Measurements from ENCODE around the gene WRAP73. TPM values are rescaled to one million over a fixed set of nuclear protein-coding genes. Genes with fewer than 3 reads are reported as not detected.

The WRAP73 gene
- total RNA-seq, 1 donor from 2014 or later, result 47.7 TPM

DNA sequence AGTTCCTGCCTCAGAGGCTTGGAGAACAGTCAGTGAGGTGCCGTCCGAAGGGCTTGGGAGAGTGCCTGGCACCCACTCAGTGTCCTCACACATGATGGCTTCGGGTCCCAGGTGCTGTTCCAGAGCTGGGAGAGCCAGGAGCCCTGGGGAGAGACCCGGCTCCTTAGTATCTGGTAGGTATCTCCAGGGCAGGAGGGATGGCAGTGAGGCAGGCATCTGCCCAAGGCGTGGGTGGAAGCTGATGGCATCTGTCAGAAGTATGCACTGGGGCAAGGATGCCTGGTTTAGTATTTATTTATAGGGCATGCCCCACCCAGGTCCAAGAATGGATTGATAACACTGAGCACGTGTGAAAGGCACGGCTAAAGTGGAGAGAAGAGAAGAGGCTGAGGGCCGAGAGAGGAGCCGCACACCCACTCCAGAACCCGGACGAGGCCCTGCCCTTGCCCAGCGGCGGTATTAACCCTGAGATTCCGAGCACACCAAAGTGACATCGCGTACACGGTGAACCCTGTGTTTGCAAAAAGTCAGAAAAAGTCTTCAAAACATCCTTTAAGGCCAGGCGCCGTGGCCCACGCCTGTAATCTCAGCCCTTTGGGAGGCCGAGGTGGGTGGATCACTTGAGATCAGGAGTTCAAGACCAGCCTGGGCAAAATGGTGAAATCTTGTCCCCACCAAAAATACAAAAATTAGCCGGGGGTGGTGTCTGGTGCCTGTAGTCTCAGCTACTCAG is 4.8 kb upstream of the WRAP73 start:
- H3K4me3 Mint-ChIP-seq (ENCODE audit: unreplicated experiment), result no peak overlapping the region
- H3K27ac Mint-ChIP-seq (ENCODE audit: unreplicated experiment), result no peak overlapping the region
- TF ChIP-seq, protein P1, sequence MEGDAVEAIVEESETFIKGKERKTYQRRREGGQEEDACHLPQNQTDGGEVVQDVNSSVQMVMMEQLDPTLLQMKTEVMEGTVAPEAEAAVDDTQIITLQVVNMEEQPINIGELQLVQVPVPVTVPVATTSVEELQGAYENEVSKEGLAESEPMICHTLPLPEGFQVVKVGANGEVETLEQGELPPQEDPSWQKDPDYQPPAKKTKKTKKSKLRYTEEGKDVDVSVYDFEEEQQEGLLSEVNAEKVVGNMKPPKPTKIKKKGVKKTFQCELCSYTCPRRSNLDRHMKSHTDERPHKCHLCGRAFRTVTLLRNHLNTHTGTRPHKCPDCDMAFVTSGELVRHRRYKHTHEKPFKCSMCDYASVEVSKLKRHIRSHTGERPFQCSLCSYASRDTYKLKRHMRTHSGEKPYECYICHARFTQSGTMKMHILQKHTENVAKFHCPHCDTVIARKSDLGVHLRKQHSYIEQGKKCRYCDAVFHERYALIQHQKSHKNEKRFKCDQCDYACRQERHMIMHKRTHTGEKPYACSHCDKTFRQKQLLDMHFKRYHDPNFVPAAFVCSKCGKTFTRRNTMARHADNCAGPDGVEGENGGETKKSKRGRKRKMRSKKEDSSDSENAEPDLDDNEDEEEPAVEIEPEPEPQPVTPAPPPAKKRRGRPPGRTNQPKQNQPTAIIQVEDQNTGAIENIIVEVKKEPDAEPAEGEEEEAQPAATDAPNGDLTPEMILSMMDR (IDR thresholded peaks at IDR 0.05; ENCODE audit: partially characterized antibody, unreplicated experiment), result no peak
- DNase-seq, result peak; percentile 10
- peaks cover 12% of the 10 kb centered on the region for H3K9me3 Mint-ChIP-seq (ENCODE audit: unreplicated experiment)
- no peaks in the 10 kb centered on the region for H3K36me3 Mint-ChIP-seq (ENCODE audit: unreplicated experiment)
- peaks cover 14% of the 10 kb centered on the region for H3K27me3 Mint-ChIP-seq (ENCODE audit: unreplicated experiment)
- H3K4me1 Mint-ChIP-seq (ENCODE audit: low read depth, unreplicated experiment), result peaks cover 29% of the 10 kb centered on the region

DNA sequence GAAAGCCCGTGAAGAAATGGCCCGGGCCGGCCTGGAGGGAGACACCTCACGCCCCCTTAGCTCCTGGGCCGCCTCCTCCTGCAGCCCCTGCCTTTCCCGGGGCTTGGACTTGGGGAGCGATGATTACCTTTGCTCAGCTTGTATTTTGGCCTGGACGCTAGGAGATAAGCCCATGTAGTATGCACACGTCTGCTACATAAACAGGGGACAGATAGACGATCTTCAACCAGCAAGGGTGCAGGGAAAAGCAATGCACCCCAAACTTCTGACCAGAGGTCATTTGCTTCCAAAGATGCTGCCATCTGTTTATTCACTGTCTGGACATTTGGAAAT is 3.3 kb upstream of the WRAP73 start:
- peaks cover 14% of the 10 kb centered on the region for H3K27me3 Mint-ChIP-seq (ENCODE audit: unreplicated experiment)
- peak overlapping the region; percentile 87 for H3K4me3 Mint-ChIP-seq (ENCODE audit: unreplicated experiment)
- DNase-seq, result no peak
- TF ChIP-seq, protein P1 (IDR thresholded peaks at IDR 0.05; ENCODE audit: partially characterized antibody, unreplicated experiment), result no peak
- peak overlapping the region; percentile 68 for H3K27ac Mint-ChIP-seq (ENCODE audit: unreplicated experiment)
- no peaks in the 10 kb centered on the region for H3K36me3 Mint-ChIP-seq (ENCODE audit: unreplicated experiment)
- H3K4me1 Mint-ChIP-seq (ENCODE audit: low read depth, unreplicated experiment), result peaks cover 23% of the 10 kb centered on the region
- peaks cover 10% of the 10 kb centered on the region for H3K9me3 Mint-ChIP-seq (ENCODE audit: unreplicated experiment)

DNA sequence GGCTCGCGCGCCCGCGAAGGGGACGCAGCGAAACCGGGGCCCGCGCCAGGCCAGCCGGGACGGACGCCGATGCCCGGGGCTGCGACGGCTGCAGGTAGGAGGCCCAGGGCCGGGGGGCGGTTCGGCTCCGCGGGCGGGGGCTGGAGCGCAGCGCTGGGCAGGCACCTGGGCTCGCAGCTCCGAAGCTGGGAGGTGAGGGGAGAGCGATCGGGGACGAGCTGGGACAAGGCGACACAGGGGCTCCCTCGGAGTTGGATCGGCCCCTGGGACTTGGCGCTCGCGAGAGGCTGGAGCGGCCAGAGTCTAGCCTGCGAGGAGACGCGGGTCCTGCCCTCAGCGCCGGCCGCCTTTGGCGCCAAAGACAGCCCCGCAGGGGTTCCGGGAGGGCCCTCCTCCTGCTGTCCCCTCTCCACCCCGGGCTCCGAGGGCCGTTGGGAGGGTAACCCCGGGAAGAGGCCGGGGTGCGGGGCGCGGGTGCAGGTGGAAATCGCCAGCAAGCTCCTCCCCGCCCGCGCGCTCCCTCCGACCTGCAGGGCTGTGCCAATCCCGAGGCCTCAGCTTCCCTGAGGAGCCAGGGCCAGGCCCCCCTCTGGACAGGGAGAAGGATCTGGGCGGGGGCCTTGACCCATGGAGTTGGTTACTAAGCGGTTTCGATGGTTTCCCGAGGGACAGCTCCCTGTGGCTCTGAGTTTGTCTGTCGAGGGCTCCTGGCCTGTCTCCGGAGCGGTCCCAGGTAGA is 2.8 kb upstream of the WRAP73 start:
- DNase-seq, result peak; percentile 60
- peaks cover 5% of the 10 kb centered on the region for H3K9me3 Mint-ChIP-seq (ENCODE audit: unreplicated experiment)
- H3K4me1 Mint-ChIP-seq (ENCODE audit: low read depth, unreplicated experiment), result peaks cover 20% of the 10 kb centered on the region
- no peak overlapping the region for H3K27ac Mint-ChIP-seq (ENCODE audit: unreplicated experiment)
- H3K4me3 Mint-ChIP-seq (ENCODE audit: unreplicated experiment), result peak overlapping the region; percentile 87
- TF ChIP-seq, protein P1 (IDR thresholded peaks at IDR 0.05; ENCODE audit: partially characterized antibody, unreplicated experiment), result no peak
- peaks cover 14% of the 10 kb centered on the region for H3K27me3 Mint-ChIP-seq (ENCODE audit: unreplicated experiment)
- no peaks in the 10 kb centered on the region for H3K36me3 Mint-ChIP-seq (ENCODE audit: unreplicated experiment)

DNA sequence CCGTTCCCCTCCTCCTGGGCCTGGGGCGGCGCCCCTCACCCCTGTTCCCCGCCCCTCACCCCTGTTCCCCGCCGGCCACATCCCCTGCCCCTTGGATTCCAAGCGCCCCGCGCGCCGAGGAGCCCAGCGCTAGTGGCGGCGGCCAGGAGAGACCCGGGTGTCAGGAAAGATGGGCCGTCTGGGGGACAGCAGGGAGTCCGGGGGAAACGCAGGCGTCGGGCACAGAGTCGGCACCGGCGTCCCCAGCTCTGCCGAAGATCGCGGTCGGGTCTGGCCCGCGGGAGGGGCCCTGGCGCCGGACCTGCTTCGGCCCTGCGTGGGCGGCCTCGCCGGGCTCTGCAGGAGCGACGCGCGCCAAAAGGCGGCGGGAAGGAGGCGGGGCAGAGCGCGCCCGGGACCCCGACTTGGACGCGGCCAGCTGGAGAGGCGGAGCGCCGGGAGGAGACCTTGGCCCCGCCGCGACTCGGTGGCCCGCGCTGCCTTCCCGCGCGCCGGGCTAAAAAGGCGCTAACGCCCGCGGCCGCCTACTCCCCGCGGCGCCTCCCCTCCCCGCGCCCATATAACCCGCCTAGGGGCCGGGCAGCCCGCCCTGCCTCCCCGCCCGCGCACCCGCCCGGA is 2.1 kb upstream of the WRAP73 start, which contains the start of gene TP73:
Gene TP73, plus strand, starts transcription at position 587 of the 618 bp plus-strand sequence. CDS start 29,850 bp downstream, outside the sequence.
- TF ChIP-seq, protein P1 (IDR thresholded peaks at IDR 0.05; ENCODE audit: partially characterized antibody, unreplicated experiment), result no peak
- H3K27me3 Mint-ChIP-seq (ENCODE audit: unreplicated experiment), result peaks cover 12% of the 10 kb centered on the region
- DNase-seq, result peak; percentile 58
- no peaks in the 10 kb centered on the region for H3K36me3 Mint-ChIP-seq (ENCODE audit: unreplicated experiment)
- H3K4me3 Mint-ChIP-seq (ENCODE audit: unreplicated experiment), result peak within 1 kb of the TSS; percentile 87
- H3K27ac Mint-ChIP-seq (ENCODE audit: unreplicated experiment), result peak within 1 kb of the TSS; percentile 68
- H3K9me3 Mint-ChIP-seq (ENCODE audit: unreplicated experiment), result peaks cover 5% of the 10 kb centered on the region
- H3K4me1 Mint-ChIP-seq (ENCODE audit: low read depth, unreplicated experiment), result peaks cover 15% of the 10 kb centered on the region

All from glutamatergic neuron (in vitro differentiated cells).